HFF-Myc (cell line): Measurements from ENCODE around the gene DNHD1.

Source experiments
- DNase-seq: peaks from one replicate; pipeline ENCODE4 v3.0.0-alpha.2; 2011; ENCODE audit warnings: low read depth; ENCODE audit errors: extremely low read depth
- H3K4me3 ChIP-seq: replicated peaks from 2 replicates; pipeline ENCODE4 v1.5.1; 2011; ENCODE audit warnings: low read depth, mild to moderate bottlenecking, control low read depth, low read length
- CTCF ChIP-seq: IDR thresholded peaks from 2 replicates; pipeline ENCODE4 v1.5.1; 2012; ENCODE audit warnings: mild to moderate bottlenecking, low read depth, low read length, control low read depth; ENCODE audit errors: missing control alignments

The DNHD1 gene

GRCh38 chr11:6561288-6561687, 64.2 kb downstream of the DNHD1 start:
- H3K4me3 ChIP-seq: no peak overlapping the region
- no peak for DNase-seq
- no peak for TF ChIP-seq CTCF

- no peak overlapping the region for H3K4me3 ChIP-seq
- TF ChIP-seq CTCF: no peak
- DNase-seq: no peak
Measured at GRCh38 chr11:6563121-6563619, 66.1 kb downstream of the DNHD1 start.

GRCh38 chr11:6563667-6564066, 66.6 kb downstream of the DNHD1 start:
- TF ChIP-seq CTCF: no peak
- no peak for DNase-seq
- H3K4me3 ChIP-seq: no peak overlapping the region

- no peak for TF ChIP-seq CTCF
- no peak for DNase-seq
- no peak overlapping the region for H3K4me3 ChIP-seq
Measured at GRCh38 chr11:6565325-6565724, 68.2 kb downstream of the DNHD1 start.

- TF ChIP-seq CTCF: no peak
- no peak overlapping the region for H3K4me3 ChIP-seq
Measured at GRCh38 chr11:6565988-6566703, 69.1 kb downstream of the DNHD1 start.

GRCh38 chr11:6566704-6567370, 69.8 kb downstream of the DNHD1 start:
- no peak for DNase-seq
- TF ChIP-seq CTCF: no peak
- no peak overlapping the region for H3K4me3 ChIP-seq

More at GRCh38 chr11:6565988-6566703, 69.1 kb downstream of the DNHD1 start:
- no peak for DNase-seq
